Superior temporal gyrus (tissue), 1 donor: Measurements from ENCODE around the gene RUNX1.
A peak's percentile ranks its signal among the peaks of the same experiment; 100 is the strongest.

Source experiments
- DNase-seq: peaks from one replicate; pipeline ENCODE4 v3.0.0-alpha.2; 2016; ENCODE audit errors: extremely low spot score

The RUNX1 gene

DNA sequence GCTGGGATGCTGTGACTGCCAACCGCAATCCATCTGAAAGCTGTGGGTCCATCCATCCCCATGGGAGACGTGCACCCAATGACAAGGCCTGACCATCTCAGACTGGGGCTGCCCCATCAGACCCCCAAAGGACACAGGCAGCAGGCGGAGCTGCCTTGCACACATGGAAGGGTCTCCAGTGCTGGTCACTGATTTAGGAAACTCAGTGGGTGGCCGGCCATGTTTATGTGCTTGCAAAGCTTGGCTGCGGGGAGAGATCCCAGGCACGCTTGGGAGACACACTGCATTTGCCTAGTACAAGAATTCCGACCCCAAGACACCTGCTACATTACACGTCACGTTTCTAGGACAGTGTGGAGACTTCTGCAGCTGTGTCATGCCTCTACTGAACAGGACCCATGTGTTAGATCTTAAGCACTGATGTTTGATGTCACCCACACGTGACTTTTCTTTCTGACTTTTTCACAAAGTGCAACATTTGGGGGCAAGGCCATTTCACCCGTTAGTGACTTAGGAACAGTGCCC lies 198.9 kb downstream of the RUNX1 start:
- no peak for DNase-seq

DNA sequence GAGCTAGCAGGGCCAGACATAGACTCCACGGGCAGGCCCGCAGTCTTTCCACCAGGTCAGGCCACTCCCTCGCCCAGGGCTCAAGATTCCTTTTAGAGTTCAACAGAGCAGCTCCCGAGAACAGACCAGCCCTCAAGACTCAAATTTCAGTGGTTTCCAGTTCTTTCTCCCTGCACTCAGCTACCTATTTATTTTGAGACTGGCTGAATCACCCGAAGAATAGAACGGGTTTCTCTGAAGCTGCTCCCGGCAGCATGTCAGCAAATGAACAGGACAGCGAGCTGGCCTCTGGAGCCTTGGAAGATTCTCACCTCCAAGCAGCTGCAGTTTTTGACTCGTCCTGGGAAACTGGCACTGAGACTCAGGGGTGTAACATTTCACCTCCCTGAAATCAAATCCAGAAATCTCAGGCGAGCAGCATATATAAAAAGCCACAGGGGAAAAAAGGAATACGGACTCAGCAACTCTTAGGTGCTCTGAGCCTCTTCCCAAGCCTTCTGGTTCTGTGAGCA lies 202.4 kb downstream of the RUNX1 start:
- DNase-seq = no peak

DNA sequence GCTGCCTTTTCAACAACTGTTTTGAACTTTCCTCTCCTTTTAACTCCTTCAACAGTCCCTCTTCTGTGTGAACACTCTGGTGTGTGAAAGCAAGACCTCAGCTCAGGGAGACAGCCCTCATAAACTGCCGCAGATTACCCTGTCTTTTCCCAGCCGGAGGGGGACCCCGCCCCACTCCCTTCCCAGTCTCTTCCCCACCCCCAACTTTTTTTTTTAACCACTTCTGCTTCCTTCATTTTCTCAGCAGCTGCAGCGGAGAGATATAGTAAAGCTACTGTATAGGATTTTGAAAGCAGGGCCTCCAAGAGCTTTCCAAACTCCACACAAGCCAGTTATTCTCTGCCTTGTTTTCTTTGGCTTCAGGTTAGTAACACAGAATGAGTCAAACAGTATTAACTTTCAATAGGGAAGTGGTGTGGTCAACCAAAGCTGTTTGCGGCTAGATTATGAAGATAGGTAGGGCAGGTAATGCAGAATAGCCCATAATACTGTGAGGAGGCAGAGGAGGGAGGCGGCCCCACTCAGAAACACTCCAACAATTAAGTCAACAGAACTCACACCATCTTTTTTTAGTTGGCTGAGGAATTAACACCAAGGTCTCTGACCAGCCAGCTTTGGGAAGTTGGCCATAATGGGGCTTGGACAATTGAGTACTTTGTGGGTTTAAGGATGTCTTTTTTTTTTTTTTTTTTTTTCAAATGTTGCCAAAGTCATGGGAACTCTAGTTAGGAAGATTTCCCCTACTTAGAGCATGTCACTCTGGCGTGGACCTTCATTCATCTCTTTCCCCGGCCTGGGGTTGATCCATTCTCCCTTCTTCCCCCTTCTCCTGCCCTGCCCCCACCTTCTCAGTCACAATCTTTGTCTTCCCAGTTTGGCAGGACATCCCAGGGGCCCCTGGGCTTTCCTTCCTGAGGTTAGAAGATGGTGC lies 203.3 kb downstream of the RUNX1 start:
- no peak for DNase-seq

DNA sequence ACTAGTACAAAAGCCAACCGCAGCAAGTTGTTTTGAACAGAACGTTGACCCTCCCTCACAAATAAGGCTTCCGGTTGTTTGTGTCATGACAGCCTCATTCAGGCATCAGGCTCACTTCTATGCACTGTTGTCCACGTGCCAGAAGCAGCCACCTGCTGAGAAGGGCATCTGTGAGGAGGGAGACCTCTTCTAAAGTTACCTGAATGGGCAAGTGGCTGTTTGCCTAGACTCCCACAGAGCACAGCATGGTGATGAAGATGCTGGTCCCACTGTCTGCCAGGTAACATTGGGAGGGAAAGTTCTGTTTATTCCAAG lies 204.2 kb downstream of the RUNX1 start:
- DNase-seq = no peak

DNA sequence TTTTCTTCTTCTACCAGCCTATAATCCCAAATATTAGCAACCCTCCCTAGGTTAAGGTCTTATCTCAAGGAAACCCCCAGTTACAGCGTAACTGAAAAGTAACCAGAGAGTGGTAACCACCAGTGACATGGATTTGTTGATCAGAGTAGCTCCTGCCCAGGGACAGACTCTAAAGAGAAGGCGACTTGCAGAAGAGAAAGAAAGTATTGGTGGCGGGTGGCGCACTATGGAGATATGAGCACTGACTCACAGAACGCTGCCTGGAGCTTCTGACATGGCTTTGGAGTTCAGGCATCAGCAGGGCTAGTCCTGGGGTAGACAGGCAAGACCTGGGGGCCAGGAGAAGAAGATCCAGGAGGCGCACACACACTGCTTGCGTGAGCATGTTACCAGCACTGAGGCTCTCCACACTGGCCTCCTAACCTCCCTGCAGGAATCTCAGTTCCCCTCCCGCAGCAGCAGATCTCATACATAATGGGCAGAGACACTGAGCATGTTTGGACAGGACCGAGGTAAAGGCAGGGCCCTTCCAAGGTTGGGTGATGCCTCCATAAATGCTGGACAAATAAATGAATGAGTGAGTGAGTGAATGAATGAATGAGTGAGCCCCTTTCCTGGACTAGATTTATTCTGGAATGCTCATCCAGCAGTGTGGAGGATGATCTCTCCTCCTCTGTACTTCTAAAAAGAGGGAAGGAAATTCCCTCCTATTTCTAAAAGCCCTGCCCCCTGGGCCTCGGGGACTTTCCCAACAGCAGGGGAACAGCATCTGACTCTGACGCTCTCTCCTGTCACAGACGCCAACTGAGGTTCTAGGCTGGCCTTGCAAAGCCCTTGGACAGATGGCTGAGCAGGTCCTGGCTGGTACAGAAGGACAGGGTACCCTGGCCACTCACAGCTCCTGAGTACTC lies 204.8 kb downstream of the RUNX1 start:
- DNase-seq = no peak

DNA sequence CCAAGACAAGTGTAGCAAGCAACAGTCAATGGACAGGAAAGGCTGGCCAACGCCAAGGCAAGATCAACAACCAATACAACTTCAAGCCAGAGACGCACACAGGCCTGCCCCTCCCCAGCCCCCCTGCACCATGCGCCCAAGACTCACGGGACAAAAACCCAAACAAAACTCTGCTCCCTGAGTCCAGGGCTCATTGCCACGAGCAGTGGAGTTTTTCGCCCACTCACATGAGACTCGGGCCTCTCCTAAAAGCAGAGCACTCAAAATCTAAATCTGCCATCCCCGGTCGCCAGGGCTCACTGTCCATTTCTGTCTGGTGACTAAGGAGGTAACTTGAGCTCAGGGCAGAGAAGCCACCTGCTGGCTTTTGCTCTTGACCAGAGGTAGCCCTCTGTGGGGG lies 205.5 kb downstream of the RUNX1 start:
- DNase-seq = no peak

DNA sequence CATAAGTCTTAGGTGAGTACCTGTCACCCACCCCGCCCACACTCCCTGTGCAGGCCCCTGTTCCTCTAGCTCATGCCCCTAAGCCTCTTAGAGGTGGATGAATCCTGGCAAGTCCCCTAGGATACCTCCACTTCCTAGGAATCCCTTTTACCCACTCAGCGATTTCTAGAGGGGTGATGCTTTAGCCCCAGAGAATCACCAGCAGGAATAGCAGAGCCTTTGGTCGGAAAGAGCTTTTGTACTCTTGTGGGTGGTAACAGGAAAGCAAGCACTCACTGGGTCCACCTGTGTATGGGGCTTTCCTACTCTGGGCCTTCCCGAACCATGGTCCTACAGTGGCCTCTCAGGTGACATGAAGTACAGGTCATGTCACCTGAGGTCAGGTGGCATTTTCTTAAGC lies 207.9 kb downstream of the RUNX1 start:
- DNase-seq = no peak

DNA sequence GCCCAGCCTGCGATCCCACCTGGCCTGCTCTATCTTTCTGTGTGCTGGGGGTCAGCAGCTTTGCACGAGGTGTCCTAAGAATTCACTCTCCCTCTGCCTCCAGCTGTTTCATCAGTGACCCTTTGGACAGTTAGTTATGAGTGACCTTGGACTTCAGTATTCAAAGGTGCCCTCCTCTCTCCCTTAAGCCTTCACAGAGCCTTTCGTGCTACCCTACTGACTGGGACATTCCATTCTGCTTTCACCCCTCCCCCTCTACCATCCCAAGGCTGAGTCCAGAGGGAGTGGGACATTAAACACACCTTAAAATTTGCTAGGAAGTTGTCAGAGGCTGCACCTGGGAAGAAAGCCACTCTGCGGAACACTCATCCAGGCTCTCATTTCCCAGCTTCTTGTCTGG lies 208.4 kb downstream of the RUNX1 start:
- no peak for DNase-seq

DNA sequence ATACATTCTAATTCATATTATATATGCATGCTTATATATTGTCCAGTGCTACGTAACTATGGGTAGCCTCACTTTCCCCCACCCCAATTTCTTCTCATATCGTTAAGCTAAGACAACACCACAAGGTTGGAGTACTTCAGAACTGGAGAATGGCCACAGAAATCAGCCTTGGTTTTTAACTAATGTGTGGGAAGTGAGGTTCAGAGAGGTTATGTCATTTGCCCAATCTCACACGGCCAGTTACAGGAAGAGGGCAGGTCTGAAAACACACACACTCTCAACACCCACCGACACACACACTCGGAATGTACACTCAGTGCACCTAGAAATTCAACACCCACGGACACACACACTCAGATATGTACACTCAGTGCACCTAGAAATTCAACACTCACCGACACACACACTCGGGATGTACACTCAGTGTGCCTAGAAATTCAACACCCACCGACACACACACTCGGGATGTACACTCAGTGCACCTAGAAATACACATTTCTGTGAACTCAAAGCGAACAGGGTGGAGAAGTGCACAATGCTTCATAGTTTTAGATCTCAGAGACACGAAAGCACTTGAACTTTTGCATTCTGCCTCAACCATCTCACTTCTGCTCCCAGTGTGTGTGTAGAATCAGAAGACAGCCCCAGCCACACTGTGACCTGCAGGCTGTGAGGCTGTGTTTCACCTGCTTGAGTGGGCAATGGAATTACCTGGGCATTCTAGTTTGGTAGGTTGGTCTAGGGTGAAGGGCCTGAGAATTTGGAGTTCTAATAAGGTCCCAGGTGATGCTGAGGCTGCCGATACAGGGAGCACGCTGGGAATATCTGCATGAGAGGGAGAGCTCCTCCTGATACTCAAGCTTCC lies 209.9 kb downstream of the RUNX1 start:
- DNase-seq = no peak

DNA sequence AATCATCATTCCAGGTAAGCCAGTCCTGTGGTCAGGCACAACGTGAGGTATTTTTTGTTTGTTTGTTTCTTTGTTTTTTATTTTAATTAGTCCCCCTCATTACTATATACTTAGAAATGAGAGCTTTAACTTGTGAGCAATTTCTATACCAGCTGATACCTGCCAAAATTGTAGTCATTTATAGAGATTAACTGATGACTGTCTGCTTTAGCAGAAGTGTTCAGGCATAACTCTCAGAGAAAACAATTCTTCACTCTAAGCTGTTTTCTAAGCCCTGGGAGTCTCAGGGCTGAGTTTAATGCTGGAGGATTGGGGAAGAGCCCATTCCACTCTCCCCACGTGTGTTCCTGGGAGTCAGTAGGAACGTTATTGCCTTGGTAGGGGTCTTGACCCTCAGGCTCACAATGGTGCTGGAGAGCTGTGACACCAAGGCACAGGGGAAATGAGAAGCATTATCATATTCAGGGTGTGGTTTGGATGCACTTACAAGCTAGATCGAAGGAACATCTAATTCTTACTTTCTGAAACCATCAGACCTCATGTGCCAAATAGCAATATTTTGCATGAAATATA lies 212.1 kb downstream of the RUNX1 start:
- DNase-seq = no peak

DNA sequence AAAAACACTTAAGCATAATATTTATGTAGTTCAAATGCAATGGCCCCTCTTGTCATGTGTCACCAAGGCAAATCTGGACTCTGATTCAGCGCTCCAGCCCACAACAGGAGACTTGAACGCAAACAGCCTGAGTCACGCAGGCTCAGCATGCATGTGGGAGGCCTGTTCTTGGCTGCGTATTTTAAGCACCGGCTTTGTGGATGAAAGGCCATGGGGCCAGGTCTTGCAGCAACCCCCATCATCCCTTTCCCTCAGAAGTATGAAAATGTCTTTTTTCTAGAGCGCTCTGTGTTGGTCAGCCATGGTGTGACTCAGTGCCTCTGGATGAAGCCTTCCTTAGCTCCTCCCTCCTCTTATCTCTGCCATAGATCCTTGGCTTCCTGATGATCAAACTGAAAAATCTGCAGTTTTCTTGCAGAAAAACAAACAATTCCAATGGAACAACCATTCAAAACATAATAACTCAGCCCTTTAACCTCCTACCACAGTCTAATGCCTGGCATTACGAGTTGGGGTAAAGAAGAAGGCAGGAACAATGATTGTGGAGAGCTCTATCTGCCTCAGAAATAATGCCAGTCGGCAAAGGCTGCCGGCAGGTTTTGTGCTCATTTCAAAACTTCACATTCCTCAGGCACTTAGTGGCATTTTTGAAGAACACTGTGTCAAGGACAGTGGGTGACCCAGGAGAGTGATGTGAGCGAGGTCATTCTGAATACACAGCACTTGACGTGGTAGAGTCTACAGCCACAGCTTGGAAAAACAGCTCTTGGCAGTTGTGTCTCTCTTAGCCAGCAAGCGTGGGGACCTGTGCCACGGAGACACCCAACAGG lies 212.8 kb downstream of the RUNX1 start:
- DNase-seq = peak; percentile 42

DNA sequence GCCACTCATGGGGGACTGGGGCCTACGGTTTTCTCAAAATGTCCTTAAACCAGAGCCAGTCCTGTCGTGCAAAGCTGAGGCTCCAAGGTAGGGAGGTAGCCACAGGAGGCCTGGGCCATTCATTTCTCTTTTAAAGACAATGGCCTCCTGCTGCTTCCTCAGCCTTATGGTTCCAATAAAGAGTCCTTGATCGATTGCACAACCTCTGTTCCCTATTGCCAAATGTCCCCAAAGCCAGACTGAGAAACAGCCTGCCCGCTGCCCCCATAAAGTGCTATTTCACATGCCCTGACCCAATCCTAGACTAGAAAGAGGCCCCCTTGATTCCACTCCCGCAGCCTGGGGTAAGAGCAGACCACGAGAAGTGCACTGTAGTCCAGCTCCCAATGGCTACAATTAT lies 213.6 kb downstream of the RUNX1 start:
- DNase-seq = no peak

DNA sequence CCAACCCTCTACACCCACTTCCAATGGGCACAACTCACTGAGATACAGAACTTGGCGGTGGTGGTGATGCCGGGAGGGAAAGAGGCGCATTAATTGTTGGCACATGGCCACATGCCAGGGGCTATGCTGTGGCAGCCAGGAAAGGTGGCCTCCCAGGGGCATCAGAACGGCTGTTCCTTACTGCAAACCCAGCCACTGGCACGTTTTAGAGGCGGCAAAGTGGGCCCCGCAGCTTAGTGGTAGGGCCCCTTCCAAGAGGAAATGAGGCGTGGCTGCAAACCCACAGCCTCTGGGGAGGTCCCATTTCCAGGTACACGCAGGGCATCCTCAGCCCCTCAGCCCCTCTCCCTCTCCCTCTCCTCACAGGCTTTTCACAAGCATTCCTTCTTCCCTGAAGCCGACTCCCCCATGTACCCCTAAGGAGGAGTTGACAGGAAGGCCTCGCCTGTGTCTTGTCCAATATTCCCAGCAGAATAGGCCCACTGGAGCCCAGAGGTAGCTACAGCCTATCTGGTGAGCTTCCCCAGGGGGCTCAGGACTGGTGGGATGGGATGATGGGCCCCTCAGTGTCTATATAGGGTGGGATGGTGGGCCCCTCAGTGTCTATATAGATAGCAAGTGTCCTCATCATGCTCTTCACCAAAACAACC lies 214.1 kb downstream of the RUNX1 start:
- DNase-seq = no peak

DNA sequence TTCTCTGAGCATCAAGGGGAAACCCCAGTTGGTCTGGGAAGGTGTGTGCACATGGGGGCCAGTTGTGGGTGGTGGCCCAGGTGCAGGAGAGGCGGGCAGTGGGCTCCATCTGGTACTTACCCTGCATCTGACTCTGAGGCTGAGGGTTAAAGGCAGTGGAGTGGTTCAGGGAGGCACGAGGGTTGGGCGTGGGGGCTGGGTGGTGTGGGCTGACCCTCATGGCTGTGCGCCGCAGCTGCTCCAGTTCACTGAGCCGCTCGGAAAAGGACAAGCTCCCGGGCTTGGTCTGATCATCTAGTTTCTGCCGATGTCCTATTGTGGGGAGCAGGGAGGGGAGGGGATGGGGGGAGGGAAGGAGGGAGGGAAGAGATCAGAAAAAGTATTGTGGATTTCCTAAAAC lies 214.8 kb downstream of the RUNX1 start:
- no peak for DNase-seq

DNA sequence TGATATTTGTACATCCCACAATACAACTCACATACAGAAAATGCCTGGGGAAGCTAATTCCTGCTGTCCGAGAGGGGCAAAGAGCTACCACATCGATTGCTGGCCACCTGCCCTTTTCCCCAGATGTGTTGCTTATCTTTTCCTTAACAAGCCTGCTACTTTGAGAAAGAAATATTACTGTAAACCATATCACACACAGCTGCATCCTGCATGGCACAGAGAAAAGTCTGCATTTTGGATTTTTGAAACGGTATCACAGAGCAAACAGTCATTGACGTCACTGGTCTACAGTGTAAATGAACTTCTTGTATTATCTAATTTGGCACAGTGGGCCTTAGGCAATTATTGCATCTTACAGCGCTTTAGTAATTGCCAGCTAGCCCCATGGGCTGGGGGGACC lies 215.6 kb downstream of the RUNX1 start:
- DNase-seq = no peak

DNA sequence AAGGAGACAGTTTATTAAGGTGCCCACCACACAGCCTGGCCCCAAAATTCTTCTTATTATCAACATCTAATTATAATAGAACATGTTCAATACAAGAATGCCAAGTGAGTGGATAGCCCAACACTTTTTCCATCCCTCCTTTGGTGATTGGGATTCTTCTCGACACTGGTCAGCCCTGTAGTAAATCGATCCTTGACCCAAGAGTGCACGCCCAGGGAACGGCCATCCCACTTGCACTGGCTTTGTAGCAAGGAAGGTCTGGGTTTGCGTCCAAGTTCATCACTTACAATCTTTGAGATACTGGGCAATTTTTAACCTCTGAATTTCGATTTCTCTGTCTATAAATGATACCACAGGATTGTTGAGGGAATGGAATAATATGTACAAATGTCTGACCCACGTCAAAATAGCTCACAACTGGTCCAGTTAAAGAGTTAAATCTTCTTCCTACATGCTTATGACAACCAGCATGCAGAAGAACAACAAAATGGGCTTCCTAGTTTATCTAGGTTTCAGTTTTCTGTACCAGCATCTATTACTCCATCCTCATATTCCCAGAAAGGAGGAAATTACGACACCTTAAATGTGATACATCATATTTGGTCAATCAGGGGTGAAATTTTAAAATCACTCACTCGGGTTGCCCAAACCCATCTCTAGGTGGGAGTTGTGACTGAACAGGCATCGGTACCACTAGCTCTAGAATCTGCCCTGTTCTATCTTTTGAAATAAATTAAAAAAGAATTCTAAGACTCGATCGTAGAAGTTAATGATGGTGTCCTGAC lies 218.5 kb downstream of the RUNX1 start:
- DNase-seq = no peak

DNA sequence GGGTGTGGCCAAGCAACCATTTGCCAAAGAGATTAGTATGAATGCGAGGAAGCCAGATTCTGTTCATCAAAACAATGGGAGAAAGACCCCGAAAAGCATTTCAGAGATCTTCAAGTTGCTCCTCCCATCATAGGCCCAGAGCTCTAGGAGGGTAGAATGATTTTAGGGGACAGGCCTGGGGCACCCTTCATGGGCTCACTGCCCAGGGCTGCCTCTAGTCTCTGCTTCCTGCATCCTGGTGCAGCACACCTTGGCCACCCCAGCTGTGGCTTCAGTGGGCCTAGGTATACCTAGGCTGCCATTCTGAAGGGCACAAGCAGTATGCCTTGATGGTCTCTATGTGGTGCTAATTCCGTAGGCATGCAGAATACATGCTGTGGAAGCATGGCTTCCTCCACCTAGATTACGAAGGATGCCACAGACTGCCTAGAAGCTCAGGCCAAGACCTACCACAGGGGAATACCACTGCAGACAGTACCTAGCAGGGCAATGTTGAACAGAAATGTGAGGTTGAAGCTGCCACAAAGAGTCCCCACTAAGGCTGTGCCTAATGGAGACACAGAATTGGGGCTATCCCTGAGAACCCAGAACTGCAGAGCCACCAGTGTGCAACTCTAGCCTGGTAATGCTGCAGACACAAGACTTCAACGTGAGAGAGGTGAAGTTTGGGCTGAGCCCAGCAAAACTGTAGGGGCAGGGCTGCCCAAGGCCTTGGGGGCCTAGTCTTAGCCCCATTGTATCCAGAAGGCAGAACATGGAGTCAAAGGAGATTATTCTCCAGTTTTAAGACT lies 221.5 kb downstream of the RUNX1 start:
- no peak for DNase-seq

DNA sequence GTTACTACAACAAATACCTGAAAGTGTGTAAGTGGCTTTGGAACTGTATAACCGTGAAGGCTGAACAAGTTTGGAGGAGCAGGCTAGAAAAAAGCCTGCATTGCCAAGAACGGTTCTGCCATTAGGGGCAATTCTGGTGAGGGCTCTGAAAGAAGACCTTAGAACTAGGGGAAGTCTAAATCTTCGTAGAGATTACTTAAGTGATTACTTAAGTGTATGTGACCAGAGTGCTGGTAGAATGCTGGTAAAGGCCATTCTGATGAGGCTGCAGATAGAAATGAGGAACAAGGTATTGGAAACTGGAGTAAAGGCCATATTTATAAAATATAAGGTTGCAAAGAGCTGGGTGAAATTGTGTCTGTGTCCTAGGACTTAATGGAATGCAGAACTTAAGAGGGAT lies 222.3 kb downstream of the RUNX1 start:
- no peak for DNase-seq
